Hepatocyte (in vitro differentiated cells): ENCODE measurements around the gene FLT3LG. TPM values are rescaled to one million over a fixed set of nuclear protein-coding genes. Genes with fewer than 3 reads are reported as not detected.

Experiments used
- DNase-seq: peaks from one replicate; pipeline ENCODE4 v3.0.0-alpha.2; 2016; ENCODE audit warnings: low spot score
- H2AFZ ChIP-seq: fragments of 200-600 bp; sonication (generic); 2 replicates; pipeline ENCODE4 v1.6.0; 2016; ENCODE audit warnings: antibody characterized with exemption, mild to moderate bottlenecking
- H3K27ac ChIP-seq: fragments of 200-600 bp; sonication (generic); 2 replicates; pipeline ENCODE4 v1.5.1; 2016; ENCODE audit warnings: mild to moderate bottlenecking
- H3K27me3 ChIP-seq: fragments of 200-600 bp; sonication (generic); 2 replicates; pipeline ENCODE4 v1.6.1; 2016
- H3K36me3 ChIP-seq: fragments of 200-600 bp; sonication (generic); replicated peaks from 2 replicates; pipeline ENCODE4 v1.5.1; 2016; ENCODE audit warnings: low read depth; ENCODE audit not compliant: insufficient read depth
- H3K4me1 ChIP-seq: fragments of 200-600 bp; sonication (generic); 2 replicates; pipeline ENCODE4 v1.5.1; 2016; ENCODE audit warnings: mild to moderate bottlenecking, moderate library complexity; ENCODE audit not compliant: insufficient read depth
- H3K4me2 ChIP-seq: fragments of 200-600 bp; sonication (generic); 2 replicates; pipeline ENCODE4 v1.6.0; 2016
- H3K4me3 ChIP-seq: fragments of 200-600 bp; sonication (generic); 2 replicates; pipeline ENCODE4 v1.5.1; 2016; ENCODE audit warnings: mild to moderate bottlenecking
- H3K79me2 ChIP-seq: fragments of 200-600 bp; sonication (generic); 2 replicates; pipeline ENCODE4 v1.6.0; 2017; ENCODE audit warnings: mild to moderate bottlenecking
- H3K9me2 ChIP-seq: fragments of 200-600 bp; sonication (generic); replicated peaks from 2 replicates; pipeline ENCODE4 v1.6.0; 2017; ENCODE audit warnings: mild to moderate bottlenecking; ENCODE audit not compliant: insufficient read depth
- H3K9me3 ChIP-seq: fragments of 200-600 bp; sonication (generic); 2 replicates; pipeline ENCODE4 v1.5.1; 2016; ENCODE audit warnings: low read depth, mild to moderate bottlenecking
- H4K20me1 ChIP-seq: fragments of 200-600 bp; sonication (generic); 2 replicates; pipeline ENCODE4 v1.6.0; 2016; ENCODE audit warnings: mild to moderate bottlenecking; ENCODE audit not compliant: insufficient read depth, poor library complexity, severe bottlenecking
- CTCF ChIP-seq: fragments of 200-600 bp; sonication (generic); IDR thresholded peaks from 2 replicates; pipeline ENCODE4 v1.5.1; 2016; ENCODE audit warnings: antibody characterized with exemption, mild to moderate bottlenecking; ENCODE audit not compliant: poor library complexity
- EZH2 ChIP-seq: fragments of 200-600 bp; sonication (generic); IDR thresholded peaks from 2 replicates; pipeline ENCODE4 v1.6.1; 2016; ENCODE audit warnings: antibody characterized with exemption, mild to moderate bottlenecking, borderline replicate concordance
- EZH2phosphoT487 ChIP-seq: fragments of 200-600 bp; sonication (generic); IDR thresholded peaks from one replicate; pipeline ENCODE4 v1.6.1; 2018; ENCODE audit warnings: antibody characterized with exemption, mild to moderate bottlenecking, low read depth, moderate library complexity; ENCODE audit not compliant: unreplicated experiment, severe bottlenecking
- WGBS: methylation state at CpG from one replicate; pipeline ENCODE4 v1.1.6; 2016; ENCODE audit warnings: low lambda C conversion rate; ENCODE audit errors: missing lambda C conversion rate; 5-methylcytosine and 5-hydroxymethylcytosine counted together
- polyA plus RNA-seq: library from polyadenylated mRNA; unstranded; fragments of >200 nt; fragmentation: Nextera tagmentation; extraction: Ambion mirVana; gene quantifications from 2 replicates; pipeline ENCODE4 v1.2.1, GENCODE V29; 2016
- total RNA-seq: library from RNA; depleted of rRNA; stranded (reverse); fragments of >200 nt; gene quantifications from 2 replicates; pipeline ENCODE4 v1.2.3, GENCODE V29; 2014

Gene FLT3LG
- total and polyA plus RNA-seq, 2 experiments from 2014 or later, result 1.3 to 2.8 TPM

DNA sequence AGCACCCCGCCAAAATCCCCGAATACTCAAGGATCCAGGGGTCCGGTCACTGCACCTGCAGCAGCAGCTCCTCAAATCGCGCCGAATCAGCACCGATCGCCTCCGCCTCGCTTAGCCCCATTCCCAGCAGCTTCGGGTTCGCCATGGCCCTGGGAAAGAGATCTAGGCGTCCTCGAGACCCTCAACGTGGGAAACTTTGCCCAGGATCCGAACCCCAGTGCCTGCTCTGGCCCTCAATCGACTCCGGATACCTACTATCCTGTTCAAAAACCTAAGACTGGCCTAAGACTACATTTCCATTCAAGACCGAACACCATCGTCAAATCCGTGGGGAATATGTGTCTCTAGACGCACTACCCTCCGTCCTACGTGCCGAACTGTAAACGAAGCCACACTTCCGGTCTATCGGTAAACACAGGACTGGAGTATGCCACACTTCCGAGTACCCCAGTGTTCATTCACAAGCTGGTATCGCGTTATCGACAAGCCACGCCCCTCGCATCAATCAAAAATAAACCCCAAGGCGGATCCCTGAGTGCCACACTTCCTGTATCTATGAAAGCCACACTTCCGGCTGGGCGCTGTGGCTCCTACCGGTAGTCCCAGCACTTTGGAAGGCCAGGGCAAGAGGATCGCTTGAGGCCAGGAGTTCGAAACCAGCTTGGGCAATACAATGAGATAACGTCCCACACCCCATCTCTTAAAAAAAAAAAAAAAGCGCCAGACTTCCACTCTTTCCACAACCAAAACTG lies 22.4 kb upstream of the FLT3LG start, which contains the start of gene PIH1D1:
Gene PIH1D1, minus strand, starts transcription at position 385 of the 752 bp plus-strand sequence. Its CDS starts 240 bp downstream, at position 145.
- 2% methylated on average over 42 of the region's 42 CpGs for WGBS
- H2AFZ ChIP-seq, result peak within 1 kb of the TSS; percentile 58
- no peaks in the 10 kb centered on the region for H3K27me3 ChIP-seq
- TF ChIP-seq CTCF, result no peak
- no peak for TF ChIP-seq EZH2
- TF ChIP-seq EZH2phosphoT487, result no peak
- no peaks in the 10 kb centered on the region for H4K20me1 ChIP-seq
- peak within 1 kb of the TSS; percentile 87 for H3K27ac ChIP-seq
- no peaks in the 10 kb centered on the region for H3K9me3 ChIP-seq
- H3K36me3 ChIP-seq, result no peaks in the 10 kb centered on the region
- peak; percentile 99 for DNase-seq
- peaks cover 23% of the 10 kb centered on the region for H3K79me2 ChIP-seq
- H3K4me3 ChIP-seq, result peak within 1 kb of the TSS; percentile 73
- H3K4me2 ChIP-seq, result peak within 1 kb of the TSS; percentile 81
- peaks cover 7% of the 10 kb centered on the region for H3K4me1 ChIP-seq
- no peaks in the 10 kb centered on the region for H3K9me2 ChIP-seq

GRCh38 chr19:49453013-49453756 lies 20.8 kb upstream of the FLT3LG start, which contains the start of gene ALDH16A1:
Gene ALDH16A1 (plus strand): TSS chr19:49453225. CDS start chr19:49453332, 107 bp downstream.
- H3K4me1 ChIP-seq, result peaks cover 7% of the 10 kb centered on the region
- peak; percentile 100 for DNase-seq
- H3K79me2 ChIP-seq, result peaks cover 23% of the 10 kb centered on the region
- no peak for TF ChIP-seq EZH2
- TF ChIP-seq EZH2phosphoT487, result no peak
- TF ChIP-seq CTCF, result no peak
- no peaks in the 10 kb centered on the region for H4K20me1 ChIP-seq
- H3K9me2 ChIP-seq, result no peaks in the 10 kb centered on the region
- H2AFZ ChIP-seq, result peak within 1 kb of the TSS; percentile 58
- WGBS, result 1% methylated on average over 66 of the region's 66 CpGs
- no peaks in the 10 kb centered on the region for H3K9me3 ChIP-seq
- peak within 1 kb of the TSS; percentile 62 for H3K4me3 ChIP-seq
- no peaks in the 10 kb centered on the region for H3K27me3 ChIP-seq
- peak within 1 kb of the TSS; percentile 90 for H3K4me2 ChIP-seq
- H3K36me3 ChIP-seq, result no peaks in the 10 kb centered on the region
- H3K27ac ChIP-seq, result peak within 1 kb of the TSS; percentile 99

- Histone ChIP-seq H3K4me3 (peak overlapping the region; percentile 62), H3K79me2 (peaks cover 23% of the 10 kb centered on the region), H3K4me1 (peaks cover 7% of the 10 kb centered on the region), H3K27ac (peak overlapping the region; percentile 99), H3K4me2 (peak overlapping the region; percentile 90), H2AFZ (peak overlapping the region; percentile 47), H3K36me3 (no peaks in the 10 kb centered on the region), H3K9me2 (no peaks in the 10 kb centered on the region), H3K27me3 (no peaks in the 10 kb centered on the region), H4K20me1 (no peaks in the 10 kb centered on the region), H3K9me3 (no peaks in the 10 kb centered on the region)
- no peak for DNase-seq
- WGBS, result 53% methylated on average over 10 of the region's 10 CpGs
- TF ChIP-seq EZH2phosphoT487 (no peak), CTCF (no peak), EZH2 (no peak)
Observed at GRCh38 chr19:49453757-49454240, 20.2 kb upstream of the FLT3LG start.
